ENCODE results near the gene USHBP1. TPM values are rescaled to one million over a fixed set of nuclear protein-coding genes. Genes with fewer than 3 reads are reported as not detected.

USHBP1 gene
- total RNA-seq, 3 donors from 2014 or later = 0.52 to 2.6 (median 2.2) TPM

GRCh38 chr19:17219286-17219685 lies 45.3 kb downstream of the USHBP1 start:
- intact Hi-C loops (cut with DNase I, micrococcal nuclease) = no loop called here
- TF ChIP-seq CTCF (IDR thresholded peaks at IDR 0.05) = no peak
- ATAC-seq = no peak

GRCh38 chr19:17216058-17216670 lies 48.4 kb downstream of the USHBP1 start:
- no peaks in the 10 kb centered on the region for H3K9me3 ChIP-seq
- no peaks in the 10 kb centered on the region for H3K36me3 ChIP-seq (ENCODE audit: low read depth)
- H3K4me3 ChIP-seq = no peak overlapping the region
- H3K4me1 ChIP-seq (ENCODE audit: low read depth) = no peaks in the 10 kb centered on the region
- TF ChIP-seq CTCF (IDR thresholded peaks at IDR 0.05) = no peak
- ATAC-seq (no peak), DNase-seq (peak in 1 of 3 donors; percentile 31)
- intact Hi-C loops (cut with DNase I, micrococcal nuclease) = no loop called here

More at GRCh38 chr19:17219286-17219685, 45.3 kb downstream of the USHBP1 start:
- Histone ChIP-seq H3K4me3 (no peak overlapping the region), H3K4me1 (ENCODE audit: low read depth) (no peaks in the 10 kb centered on the region), H3K36me3 (ENCODE audit: low read depth) (no peaks in the 10 kb centered on the region), H3K9me3 (no peaks in the 10 kb centered on the region)
- no peak for DNase-seq

- no peaks in the 10 kb centered on the region for H3K4me1 ChIP-seq (ENCODE audit: low read depth)
- TF ChIP-seq CTCF (IDR thresholded peaks at IDR 0.05) = no peak
- H3K36me3 ChIP-seq (ENCODE audit: low read depth) = no peaks in the 10 kb centered on the region
- ATAC-seq (peak; percentile 96), DNase-seq (peak; percentile 92 to 94 (median 94))
- H3K9me3 ChIP-seq = no peaks in the 10 kb centered on the region
- intact Hi-C loops (cut with DNase I, micrococcal nuclease) = no loop called here
- H3K4me3 ChIP-seq = peak within 1 kb of the TSS; percentile 27
Measured at GRCh38 chr19:17215127-17215971, 49.2 kb downstream of the USHBP1 start, which contains the start of gene USE1. TSS of gene USE1 (plus strand) at chr19:17215357. CDS start at chr19:17215406, 49 bp downstream.

GRCh38 chr19:17214508-17215126 lies 49.9 kb downstream of the USHBP1 start:
- H3K36me3 ChIP-seq (ENCODE audit: low read depth) = no peaks in the 10 kb centered on the region
- H3K4me3 ChIP-seq = peak overlapping the region; percentile 27
- DNase-seq = peak in 1 of 3 donors; percentile 26
- no peak for ATAC-seq
- H3K9me3 ChIP-seq = no peaks in the 10 kb centered on the region
- intact Hi-C loops (cut with DNase I, micrococcal nuclease) = no loop called here
- no peaks in the 10 kb centered on the region for H3K4me1 ChIP-seq (ENCODE audit: low read depth)
- no peak for TF ChIP-seq CTCF (IDR thresholded peaks at IDR 0.05)

GRCh38 chr19:17213334-17213733 lies 51.2 kb downstream of the USHBP1 start:
- Histone ChIP-seq H3K4me3 (no peak overlapping the region), H3K4me1 (ENCODE audit: low read depth) (no peaks in the 10 kb centered on the region), H3K36me3 (ENCODE audit: low read depth) (no peaks in the 10 kb centered on the region), H3K9me3 (no peaks in the 10 kb centered on the region)
- ATAC-seq (no peak), DNase-seq (no peak)
- TF ChIP-seq CTCF (IDR thresholded peaks at IDR 0.05) = no peak
- intact Hi-C loops (cut with DNase I, micrococcal nuclease) = no loop called here
